SK-N-MC (cell line): ENCODE data around the gene VSNL1.

ENCODE experiments used
- EZH2 ChIP-seq: fragments of 200-600 bp; sonication (generic); IDR thresholded peaks from one replicate; pipeline ENCODE4 v1.6.1; 2017; ENCODE audit warnings: antibody characterized with exemption
- FOXP2 ChIP-seq: optimal IDR thresholded peaks from 2 replicates; pipeline ENCODE3; 2011; ENCODE audit warnings: mild to moderate bottlenecking, moderate library complexity; ENCODE audit not compliant: insufficient read depth; ENCODE audit errors: extremely low read length, control extremely low read depth
- POLR2AphosphoS5 ChIP-seq: IDR thresholded peaks from 2 replicates; pipeline ENCODE4 v1.6.1; 2012; ENCODE audit warnings: mild to moderate bottlenecking, low read depth, low read length, borderline replicate concordance

DNA sequence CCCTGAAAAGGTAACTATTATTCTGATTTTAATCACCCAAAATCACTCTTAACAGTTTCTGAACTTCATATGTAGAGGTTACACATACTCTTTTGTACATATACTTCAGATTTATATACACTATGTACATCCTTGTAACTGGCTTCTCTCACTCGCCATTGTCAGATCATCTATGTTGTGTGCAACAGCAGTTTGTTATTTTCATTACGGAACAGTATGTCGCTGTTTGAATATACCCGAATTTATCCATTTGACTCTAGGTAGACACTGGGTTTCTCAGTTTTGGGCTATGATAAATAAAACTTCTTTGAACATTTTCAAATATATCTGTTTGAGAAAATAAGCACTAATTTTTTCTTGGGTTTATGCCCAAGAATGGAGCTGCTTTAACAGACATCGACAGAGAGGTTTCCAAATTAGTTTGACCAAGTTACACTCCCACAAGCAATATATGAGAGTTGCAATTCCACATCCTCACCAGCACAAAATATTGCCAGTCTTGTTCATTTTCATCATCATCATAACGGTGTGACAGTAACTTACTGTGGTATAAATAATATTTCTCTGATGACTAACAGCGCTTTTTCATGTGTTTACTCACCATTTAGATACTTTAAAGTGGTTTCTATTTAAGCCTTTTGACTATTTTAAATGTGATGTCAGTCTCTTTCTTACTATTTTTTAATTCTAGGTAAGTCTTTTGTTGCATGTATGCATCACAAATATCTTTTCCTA lies 132.3 kb downstream of the VSNL1 start:
- no peak for TF ChIP-seq EZH2
- TF ChIP-seq POLR2AphosphoS5 = no peak
- TF ChIP-seq FOXP2 = no peak
